Left lobe of liver (tissue), 2 donors: ENCODE results near the gene TMEM119. TPM values are rescaled to one million over a fixed set of nuclear protein-coding genes. Genes with fewer than 3 reads are reported as not detected.
"Not testable (repeated sequence)": the region's sequence is repeated elsewhere in the genome, so short reads cannot be mapped to it uniquely, and the experiment has no call there.

Source experiments
- ATAC-seq: fragments of 200-7000 bp; cut with Tn5 transposase; one replicate; pipeline ENCODE4 v1.9.1; 2020; ENCODE audit warnings: mild to moderate bottlenecking, moderate library complexity
- DNase-seq: peaks from one replicate; pipeline ENCODE4 v3.0.0-alpha.2; 2020; ENCODE audit warnings: low spot score
- total RNA-seq: library from RNA; stranded (reverse); gene quantifications from one replicate; pipeline ENCODE4 v1.2.1, GENCODE V29; 2021
- donor health status: DM: no; HTN: no; CAD: no; lungs with moderate emphysema.
- donor health status: DM: no; HTN: yes; CAD: no.

TMEM119 gene
- total RNA-seq, 1 donor from 2014 or later: 0.23 TPM

GRCh38 chr12:108570743-108571608, 26.9 kb downstream of the TMEM119 start:
- peak; percentile 33 for DNase-seq
- no peak for ATAC-seq

DNA sequence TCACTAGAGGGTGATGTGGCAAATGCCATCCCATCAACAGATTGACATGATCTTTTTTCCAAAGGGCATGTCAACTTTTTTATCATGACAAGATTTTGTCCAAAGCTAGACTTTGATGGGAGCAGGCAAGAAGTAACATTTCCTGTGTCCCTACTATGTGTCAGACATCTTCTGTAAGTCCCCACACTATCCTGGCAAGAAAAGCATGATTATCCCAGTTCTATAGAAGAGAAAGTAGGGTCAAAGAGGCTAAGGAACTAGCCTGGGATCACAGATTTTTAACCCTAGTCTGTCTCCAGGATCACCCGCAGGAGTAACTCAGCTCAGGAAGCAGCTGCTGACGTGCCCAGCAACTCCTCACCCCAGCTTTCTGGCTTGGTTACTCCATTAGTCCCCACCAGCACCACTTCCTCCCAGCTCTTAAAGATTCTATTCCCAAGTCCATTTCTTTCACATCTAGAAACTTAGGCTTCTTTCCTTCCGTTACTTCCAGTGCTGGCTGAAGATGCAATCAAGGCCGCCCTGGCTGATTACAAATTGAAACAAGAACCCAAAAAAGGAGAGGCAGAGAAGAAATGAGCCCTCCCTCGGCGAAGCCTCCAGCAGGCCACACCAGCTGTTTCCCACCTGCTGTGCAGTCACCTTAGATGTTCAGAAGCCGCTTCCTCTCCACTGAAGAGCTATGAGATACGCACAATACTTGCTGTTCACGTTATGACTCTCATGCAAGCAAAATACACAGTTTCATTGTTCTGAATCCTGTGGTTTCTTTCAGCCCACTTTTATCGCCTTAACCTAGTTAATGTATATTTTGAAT, 29.3 kb downstream of the TMEM119 start:
- no peak for ATAC-seq
- no peak for DNase-seq

DNA sequence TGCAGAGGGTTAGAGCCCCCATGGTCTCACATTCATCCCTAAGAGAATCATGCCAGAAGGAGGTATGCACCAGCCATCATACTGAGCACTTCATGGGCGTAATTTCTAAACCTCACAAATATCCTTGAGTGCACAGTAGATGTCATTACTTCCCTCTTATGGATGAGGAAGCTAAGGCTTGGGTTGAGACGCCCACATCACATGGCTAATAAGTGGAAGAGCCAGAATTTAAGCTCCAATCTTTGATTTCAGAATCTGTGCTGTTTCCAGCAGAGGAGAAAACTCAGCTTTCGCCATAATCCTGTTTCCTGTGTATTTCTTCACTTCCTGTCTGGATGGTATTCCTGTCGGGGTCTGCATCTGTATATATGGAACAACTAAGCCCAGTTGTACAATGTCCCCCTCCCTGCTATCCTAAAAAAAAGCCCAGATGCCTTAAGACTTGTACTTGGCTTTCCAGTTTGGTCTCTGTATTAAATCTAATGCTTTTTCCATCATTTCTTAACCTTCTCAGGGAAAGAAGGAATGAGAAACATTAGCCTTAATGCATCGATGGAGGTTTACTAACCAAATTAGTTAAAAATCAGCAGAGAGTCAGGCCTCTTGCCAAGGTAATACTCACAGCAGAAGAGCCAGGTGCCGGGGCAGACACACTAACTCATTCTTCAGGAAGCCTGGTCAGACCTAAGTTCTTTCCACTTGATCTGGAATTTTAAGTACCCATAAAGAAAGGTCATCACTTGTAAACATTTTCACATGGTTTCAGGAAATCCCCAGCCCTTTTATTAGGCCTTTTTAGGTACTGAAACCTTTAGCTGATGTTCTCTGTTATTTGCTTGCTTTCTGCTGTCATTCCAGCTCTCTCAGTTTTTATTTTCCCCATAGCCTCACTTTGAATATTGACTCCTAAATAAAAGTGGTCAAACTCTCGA, 30.2 kb downstream of the TMEM119 start:
- DNase-seq (no peak), ATAC-seq (no peak)

GRCh38 chr12:108566452-108566851, 31.4 kb downstream of the TMEM119 start:
- ATAC-seq (no peak), DNase-seq (no peak)

GRCh38 chr12:108565976-108566375, 31.9 kb downstream of the TMEM119 start:
- ATAC-seq (peak; percentile 47), DNase-seq (peak; percentile 86)

- ATAC-seq (no peak), DNase-seq (no peak)
These were observed 32.7 kb downstream of the TMEM119 start for GRCh38 chr12:108565146-108565545.

DNA sequence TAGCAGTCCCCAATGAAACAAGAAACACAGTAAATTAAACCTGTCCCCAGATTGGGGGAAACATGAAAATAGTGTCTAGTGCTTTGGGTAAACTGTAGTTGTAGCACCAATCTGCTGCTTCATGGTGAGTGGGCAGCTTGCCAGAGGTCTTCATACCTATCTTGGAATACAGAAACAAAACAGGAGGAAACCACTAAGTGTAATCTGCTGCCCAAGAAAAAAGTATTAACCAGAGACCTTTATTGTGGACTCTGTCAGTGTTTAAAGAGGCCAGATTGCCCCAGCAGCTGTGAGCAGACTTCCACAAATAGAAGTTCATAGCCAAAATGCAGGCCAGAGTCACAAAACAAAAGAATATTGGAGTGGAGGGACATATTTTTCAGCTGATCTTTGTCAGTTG, 33.2 kb downstream of the TMEM119 start:
- ATAC-seq (no peak), DNase-seq (no peak)

- ATAC-seq (no peak), DNase-seq (no peak)
These were observed 34.1 kb downstream of the TMEM119 start for GRCh38 chr12:108563804-108564151.

DNA sequence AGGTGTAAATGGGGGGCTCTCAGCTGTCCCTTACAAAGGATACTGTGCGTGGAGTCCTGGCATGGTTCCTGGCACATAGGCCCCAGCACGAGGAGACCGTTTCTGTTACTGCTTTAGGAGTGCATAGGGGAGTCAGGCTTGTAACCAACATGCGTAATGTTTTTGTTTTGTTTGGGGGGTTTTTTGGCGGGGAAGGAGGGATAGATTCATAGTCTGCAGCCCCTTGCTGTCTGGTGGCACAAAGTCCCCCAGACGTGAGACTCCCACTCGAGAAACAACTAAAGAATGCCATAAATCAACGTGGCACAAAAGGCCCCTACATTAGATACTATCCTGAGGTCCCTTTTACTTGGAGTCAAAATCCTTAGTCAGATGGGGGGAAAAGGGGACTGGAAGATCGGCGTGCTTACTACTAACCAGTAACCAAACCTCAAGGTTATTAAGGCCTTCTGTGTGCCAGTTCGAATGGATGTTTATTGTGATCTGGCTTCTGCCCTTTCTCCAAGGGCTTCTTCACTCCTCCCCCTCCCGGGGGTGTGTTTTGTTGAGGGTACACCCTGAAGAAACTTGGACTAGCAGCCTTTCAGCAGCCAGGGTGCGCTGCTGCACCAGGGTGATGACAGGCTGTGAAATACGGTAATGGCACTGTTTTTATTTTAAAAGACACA, 34.6 kb downstream of the TMEM119 start:
- peak; percentile 79 for DNase-seq

GRCh38 chr12:108562348-108563135, 35.3 kb downstream of the TMEM119 start, which contains the start of gene ISCU:
TSS of gene ISCU (plus strand) at chr12:108562596. CDS start at chr12:108562623, 27 bp downstream.
- DNase-seq (peak; percentile 99), ATAC-seq (peak; percentile 82)

More for the DNA sequence above, 34.6 kb downstream of the TMEM119 start:
- peak; percentile 57 for ATAC-seq

- ATAC-seq (no peak), DNase-seq (no peak)
These were observed 36.0 kb downstream of the TMEM119 start for GRCh38 chr12:108561852-108562347.

GRCh38 chr12:108560752-108561719, 36.8 kb downstream of the TMEM119 start, which contains the start of gene SART3:
TSS of gene SART3 (minus strand) at chr12:108561173. CDS start at chr12:108561154, 19 bp downstream.
- peak; percentile 80 for DNase-seq
- ATAC-seq: peak; percentile 63

- DNase-seq (no peak), ATAC-seq (no peak)
These were observed 37.6 kb downstream of the TMEM119 start for GRCh38 chr12:108560321-108560721.

DNA sequence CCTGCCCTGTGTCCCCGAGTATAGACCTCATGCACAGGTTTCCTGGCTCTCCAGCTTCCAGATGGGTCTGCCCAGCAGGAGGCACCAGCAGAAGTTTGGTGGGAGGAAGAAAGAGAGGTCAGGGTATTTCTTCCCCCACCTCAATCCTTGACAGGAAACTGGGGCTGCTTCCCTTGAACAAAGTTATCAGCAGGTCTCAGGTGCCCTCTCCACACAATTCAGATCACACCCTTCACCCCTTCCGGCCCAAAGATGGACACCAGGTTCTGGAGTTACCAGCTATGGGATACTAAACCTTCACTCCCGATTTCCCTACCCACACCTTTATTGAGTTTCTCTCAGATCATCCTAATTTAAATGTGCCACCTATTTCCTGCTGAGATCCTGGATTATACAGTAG, 38.1 kb downstream of the TMEM119 start:
- no peak for DNase-seq
- no peak for ATAC-seq

DNA sequence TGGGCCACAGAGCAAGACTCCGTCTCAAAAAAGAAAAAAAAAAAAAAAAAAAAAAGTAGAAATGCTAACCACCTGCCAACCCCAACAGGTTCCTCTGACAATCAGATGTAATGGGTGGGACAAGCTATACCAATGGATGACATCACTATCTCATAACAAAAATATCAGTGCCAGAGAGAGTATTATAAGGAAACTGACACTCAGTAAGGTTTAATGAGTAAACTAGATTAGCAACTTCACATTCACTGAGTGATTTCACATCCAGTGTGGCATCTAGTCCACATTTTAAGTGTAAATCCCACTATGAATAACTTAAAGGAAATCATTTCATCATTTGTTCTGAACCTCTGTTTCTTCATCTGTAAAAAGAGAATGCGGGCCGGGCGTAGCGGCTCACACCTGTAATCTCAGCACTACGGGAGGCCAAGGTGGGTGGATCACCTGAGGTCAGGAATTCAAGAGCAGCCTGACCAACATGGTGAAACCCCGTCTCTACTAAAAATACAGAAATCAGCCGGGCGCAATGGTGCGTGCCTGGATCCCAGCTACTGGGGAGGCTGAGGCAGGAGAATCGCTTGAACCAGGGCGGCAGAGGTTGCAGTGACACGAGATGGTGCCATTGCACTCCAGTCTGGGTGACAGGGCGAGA, 38.8 kb downstream of the TMEM119 start:
- no peak for DNase-seq
- no peak for ATAC-seq

- ATAC-seq, DNase-seq: not testable (repeated sequence)
These were observed 42.5 kb downstream of the TMEM119 start for GRCh38 chr12:108555383-108555782.

GRCh38 chr12:108553799-108554198, 44.1 kb downstream of the TMEM119 start:
- no peak for DNase-seq

More at GRCh38 chr12:108553799-108554198, 44.1 kb downstream of the TMEM119 start:
- ATAC-seq: no peak
